ENCODE measurements around the gene ZCCHC17. TPM values are rescaled to one million over a fixed set of nuclear protein-coding genes. Genes with fewer than 3 reads are reported as not detected.

ZCCHC17 gene
- total and polyA plus RNA-seq, 2 donors, result 32.6 to 35.4 TPM

DNA sequence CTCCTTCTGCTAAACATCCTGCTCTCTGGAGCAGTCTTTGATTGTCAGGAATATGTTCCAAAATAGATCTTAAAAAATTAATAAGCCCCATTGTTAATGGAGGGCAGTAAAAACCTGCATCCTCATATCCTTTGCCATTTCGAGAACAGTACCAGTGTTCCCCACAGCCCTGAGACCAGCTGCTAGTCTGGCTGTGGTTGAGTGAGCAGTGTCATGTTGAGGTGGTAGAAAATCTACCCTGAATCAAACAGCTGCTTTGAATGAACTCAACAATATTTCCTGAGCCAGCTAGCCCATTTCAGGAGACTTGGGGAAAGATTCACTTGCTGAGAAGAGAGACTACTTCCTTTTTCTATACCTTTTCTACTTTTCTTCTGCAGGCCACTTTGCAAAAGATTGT lies 51.6 kb downstream of the ZCCHC17 start:
- WGBS, result 91% methylated on average over 1 of the region's 1 CpG
- peaks cover 14 to 18% of the 10 kb centered on the region in 2 donors for H3K36me3 ChIP-seq (ENCODE audit: control insufficient read depth in 2 of 2, insufficient read depth in 2 of 2, low read length in 1 of 2)

DNA sequence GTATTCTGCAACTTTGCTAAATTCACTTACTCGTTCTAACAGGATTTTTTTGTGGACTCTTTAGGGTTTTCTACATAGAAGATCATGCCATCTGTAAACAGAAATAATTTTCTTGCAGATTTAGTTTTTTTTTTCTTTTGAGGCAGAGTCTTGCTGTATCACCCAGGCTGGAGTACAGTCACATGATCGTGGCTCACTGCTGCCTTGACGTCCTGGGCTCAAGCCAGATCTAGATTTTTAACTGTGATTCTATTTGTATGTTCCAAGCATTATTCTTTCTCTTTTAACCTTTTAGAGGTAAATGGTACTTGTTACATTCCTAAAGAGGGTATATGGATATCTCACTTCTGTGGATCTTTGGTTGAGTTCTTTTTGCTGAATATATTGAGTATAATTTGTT lies 57.5 kb downstream of the ZCCHC17 start:
- DNase-seq (ENCODE audit: low read depth in 6 of 9, low spot score in 9 of 9), result no peak
- Histone ChIP-seq H3K27ac (ENCODE audit: low read depth in 1 of 2, low read length in 1 of 2) (no peak overlapping the region), H3K27me3 (ENCODE audit: control insufficient read depth in 2 of 2, insufficient read depth in 1 of 2, low read length in 1 of 2) (no peaks in the 10 kb centered on the region), H3K4me3 (ENCODE audit: low read length in 2 of 2) (no peak overlapping the region), H3K4me1 (ENCODE audit: control insufficient read depth in 2 of 2, insufficient read depth in 2 of 2, low read length in 2 of 2) (no peaks in the 10 kb centered on the region), H3K9me3 (ENCODE audit: control insufficient read depth in 2 of 2, insufficient read depth in 1 of 2, low read length in 1 of 2) (no peaks in the 10 kb centered on the region), H3K36me3 (ENCODE audit: control insufficient read depth in 2 of 2, insufficient read depth in 2 of 2, low read length in 1 of 2) (peaks cover 4 to 17% of the 10 kb centered on the region in 2 donors)
- WGBS, result 78% methylated on average over 3 of the region's 3 CpGs

More for the DNA sequence above, 51.6 kb downstream of the ZCCHC17 start:
- Histone ChIP-seq H3K27me3 (ENCODE audit: control insufficient read depth in 2 of 2, insufficient read depth in 1 of 2, low read length in 1 of 2) (no peaks in the 10 kb centered on the region), H3K27ac (ENCODE audit: low read depth in 1 of 2, low read length in 1 of 2) (no peak overlapping the region), H3K4me1 (ENCODE audit: control insufficient read depth in 2 of 2, insufficient read depth in 2 of 2, low read length in 2 of 2) (no peaks in the 10 kb centered on the region), H3K4me3 (ENCODE audit: low read length in 2 of 2) (no peak overlapping the region), H3K9me3 (ENCODE audit: control insufficient read depth in 2 of 2, insufficient read depth in 1 of 2, low read length in 1 of 2) (no peaks in the 10 kb centered on the region)
- no peak for DNase-seq (ENCODE audit: low read depth in 6 of 9, low spot score in 9 of 9)

DNA sequence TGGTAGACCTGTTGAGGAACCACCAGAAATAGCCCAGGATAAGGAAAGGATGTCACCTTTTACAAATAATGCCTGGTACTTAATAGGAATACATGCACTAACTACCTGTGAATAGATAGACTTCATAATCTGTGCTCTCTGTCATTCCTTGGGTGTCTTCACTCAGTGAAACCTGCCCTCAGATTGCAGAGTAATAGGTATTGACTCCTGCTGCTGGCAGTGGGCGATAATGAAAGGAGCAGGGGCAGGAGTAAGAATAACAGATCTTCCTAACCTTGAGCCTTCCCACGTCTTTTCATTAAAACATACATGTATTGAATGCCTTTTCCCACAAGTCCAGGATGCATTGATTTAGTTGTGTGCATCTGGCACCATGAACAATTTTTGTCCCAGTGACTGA lies 59.6 kb downstream of the ZCCHC17 start:
- over 99% methylated on average over 2 of the region's 2 CpGs for WGBS
- Histone ChIP-seq H3K4me1 (ENCODE audit: control insufficient read depth in 2 of 2, insufficient read depth in 2 of 2, low read length in 2 of 2) (no peaks in the 10 kb centered on the region), H3K4me3 (ENCODE audit: low read length in 2 of 2) (no peak overlapping the region), H3K27ac (ENCODE audit: low read depth in 1 of 2, low read length in 1 of 2) (no peak overlapping the region), H3K9me3 (ENCODE audit: control insufficient read depth in 2 of 2, insufficient read depth in 1 of 2, low read length in 1 of 2) (no peaks in the 10 kb centered on the region), H3K27me3 (ENCODE audit: control insufficient read depth in 2 of 2, insufficient read depth in 1 of 2, low read length in 1 of 2) (no peaks in the 10 kb centered on the region), H3K36me3 (ENCODE audit: control insufficient read depth in 2 of 2, insufficient read depth in 2 of 2, low read length in 1 of 2) (peaks cover 5 to 19% of the 10 kb centered on the region in 2 donors)
- DNase-seq (ENCODE audit: low read depth in 6 of 9, low spot score in 9 of 9), result no peak

DNA sequence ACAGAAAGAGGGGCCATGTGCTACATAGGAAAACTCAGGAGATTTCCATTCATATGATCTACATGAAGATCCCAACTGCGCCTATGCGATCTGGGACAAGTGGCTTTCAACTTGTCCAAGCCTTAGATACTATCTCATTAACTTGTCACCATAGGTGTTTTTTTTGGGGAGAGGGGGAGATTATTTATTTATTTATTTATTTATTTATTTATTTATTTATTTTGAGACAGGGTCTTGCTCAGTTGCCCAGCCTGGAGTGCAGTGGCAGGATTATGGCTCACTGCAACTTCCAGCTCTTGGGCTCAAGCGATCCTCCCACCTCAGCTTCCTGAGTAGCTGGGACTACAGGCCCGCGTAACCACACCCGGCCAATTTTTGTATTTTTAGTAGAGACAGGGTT lies 64.8 kb downstream of the ZCCHC17 start:
- Histone ChIP-seq H3K9me3 (ENCODE audit: control insufficient read depth in 2 of 2, insufficient read depth in 1 of 2, low read length in 1 of 2) (no peaks in the 10 kb centered on the region), H3K4me1 (ENCODE audit: control insufficient read depth in 2 of 2, insufficient read depth in 2 of 2, low read length in 2 of 2) (no peaks in the 10 kb centered on the region), H3K4me3 (ENCODE audit: low read length in 2 of 2) (no peak overlapping the region), H3K27ac (ENCODE audit: low read depth in 1 of 2, low read length in 1 of 2) (no peak overlapping the region), H3K36me3 (ENCODE audit: control insufficient read depth in 2 of 2, insufficient read depth in 2 of 2, low read length in 1 of 2) (peaks cover 25 to 28% of the 10 kb centered on the region in 2 donors), H3K27me3 (ENCODE audit: control insufficient read depth in 2 of 2, insufficient read depth in 1 of 2, low read length in 1 of 2) (no peaks in the 10 kb centered on the region)
- DNase-seq (ENCODE audit: low read depth in 6 of 9, low spot score in 9 of 9), result no peak
- WGBS, result 98% methylated on average over 6 of the region's 6 CpGs

DNA sequence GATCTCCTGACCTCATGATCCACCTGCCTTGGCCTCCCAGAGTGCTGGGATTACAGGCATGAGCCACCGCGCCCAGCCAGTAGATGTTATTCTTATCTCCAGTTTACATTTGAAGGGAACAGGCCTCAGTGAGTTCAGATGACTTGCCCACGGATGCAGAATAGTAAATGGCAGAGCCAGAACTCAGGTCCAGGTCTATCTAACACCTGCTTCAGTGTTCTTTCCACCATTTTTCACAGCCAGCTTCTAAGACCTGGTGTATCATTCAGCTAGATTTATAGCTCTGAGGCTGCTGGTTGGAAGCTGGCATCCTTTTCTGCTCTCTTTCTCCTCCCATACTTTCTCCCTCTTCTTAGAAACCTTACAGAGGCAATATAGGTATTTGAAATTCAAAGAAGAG lies 65.2 kb downstream of the ZCCHC17 start:
- H3K4me3 ChIP-seq (ENCODE audit: low read length in 2 of 2), result no peak overlapping the region
- no peak overlapping the region for H3K27ac ChIP-seq (ENCODE audit: low read depth in 1 of 2, low read length in 1 of 2)
- 97% methylated on average over 3 of the region's 3 CpGs for WGBS
- H3K27me3 ChIP-seq (ENCODE audit: control insufficient read depth in 2 of 2, insufficient read depth in 1 of 2, low read length in 1 of 2), result no peaks in the 10 kb centered on the region
- no peaks in the 10 kb centered on the region for H3K4me1 ChIP-seq (ENCODE audit: control insufficient read depth in 2 of 2, insufficient read depth in 2 of 2, low read length in 2 of 2)
- no peaks in the 10 kb centered on the region for H3K9me3 ChIP-seq (ENCODE audit: control insufficient read depth in 2 of 2, insufficient read depth in 1 of 2, low read length in 1 of 2)
- DNase-seq (ENCODE audit: low read depth in 6 of 9, low spot score in 9 of 9), result no peak
- peaks cover 28% of the 10 kb centered on the region in 2 donors for H3K36me3 ChIP-seq (ENCODE audit: control insufficient read depth in 2 of 2, insufficient read depth in 2 of 2, low read length in 1 of 2)

DNA sequence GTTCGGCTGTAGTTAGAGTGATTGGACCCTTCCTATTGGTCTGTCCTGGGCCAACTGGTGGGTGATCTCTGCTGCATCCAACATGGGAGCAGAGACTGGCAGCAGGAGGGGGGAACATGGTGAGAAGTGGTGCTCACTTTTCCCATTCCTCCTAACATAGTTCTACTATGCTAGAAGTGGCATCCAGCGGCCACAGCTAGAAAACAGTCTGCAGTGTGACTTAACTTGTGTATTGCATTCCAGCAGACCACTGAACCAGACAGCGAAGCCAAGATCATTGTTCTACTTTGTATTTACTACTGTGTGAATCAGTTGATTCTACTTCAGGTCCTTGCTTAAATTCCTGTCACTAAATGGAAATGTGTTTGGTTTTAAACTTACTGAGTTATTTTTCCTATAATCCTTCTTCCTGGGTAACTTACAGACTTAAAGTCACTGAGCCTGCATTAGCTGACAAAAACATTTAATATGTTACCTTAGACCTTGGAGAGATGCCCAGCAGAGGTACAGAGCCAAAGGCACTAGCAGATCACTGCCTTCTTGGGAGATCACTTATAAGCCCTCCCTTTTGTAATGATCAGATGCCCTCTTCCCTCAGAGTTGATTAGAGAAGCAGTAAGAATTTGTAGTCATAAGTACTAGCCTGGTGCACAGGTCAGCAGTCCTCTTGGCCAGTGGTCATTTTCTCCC lies 67.9 kb downstream of the ZCCHC17 start:
- peaks cover 25 to 30% of the 10 kb centered on the region in 2 donors for H3K36me3 ChIP-seq (ENCODE audit: control insufficient read depth in 2 of 2, insufficient read depth in 2 of 2, low read length in 1 of 2)
- DNase-seq (ENCODE audit: low read depth in 6 of 9, low spot score in 9 of 9), result no peak
- no peaks in the 10 kb centered on the region for H3K9me3 ChIP-seq (ENCODE audit: control insufficient read depth in 2 of 2, insufficient read depth in 1 of 2, low read length in 1 of 2)
- WGBS, result 95% methylated on average over 3 of the region's 3 CpGs
- H3K27ac ChIP-seq (ENCODE audit: low read depth in 1 of 2, low read length in 1 of 2), result no peak overlapping the region
- H3K4me3 ChIP-seq (ENCODE audit: low read length in 2 of 2), result no peak overlapping the region
- H3K4me1 ChIP-seq (ENCODE audit: control insufficient read depth in 2 of 2, insufficient read depth in 2 of 2, low read length in 2 of 2), result no peaks in the 10 kb centered on the region
- H3K27me3 ChIP-seq (ENCODE audit: control insufficient read depth in 2 of 2, insufficient read depth in 1 of 2, low read length in 1 of 2), result no peaks in the 10 kb centered on the region

DNA sequence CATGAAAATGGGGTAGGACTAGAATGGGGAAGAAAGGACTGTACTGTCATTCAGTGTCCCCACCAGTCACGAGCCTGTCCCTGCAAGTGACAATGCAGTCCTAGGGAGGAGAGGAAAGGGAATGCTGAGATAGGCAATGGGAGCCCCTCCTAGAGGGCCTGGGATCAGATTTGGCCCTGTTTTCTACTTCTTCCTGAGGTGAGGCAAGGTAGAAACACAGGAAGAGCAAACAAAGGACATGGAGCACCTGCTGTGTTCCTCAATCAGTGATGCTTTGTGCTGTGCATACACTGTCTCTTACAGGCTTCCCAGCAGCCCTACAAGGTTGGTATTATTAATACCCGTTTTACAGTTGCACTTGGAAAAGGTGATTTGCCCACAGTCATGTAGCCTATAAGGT lies 70.0 kb downstream of the ZCCHC17 start:
- WGBS, result 98% methylated on average over 2 of the region's 2 CpGs
- H3K27ac ChIP-seq (ENCODE audit: low read depth in 1 of 2, low read length in 1 of 2), result no peak overlapping the region
- H3K9me3 ChIP-seq (ENCODE audit: control insufficient read depth in 2 of 2, insufficient read depth in 1 of 2, low read length in 1 of 2), result no peaks in the 10 kb centered on the region
- no peak overlapping the region for H3K4me3 ChIP-seq (ENCODE audit: low read length in 2 of 2)
- no peak for DNase-seq (ENCODE audit: low read depth in 6 of 9, low spot score in 9 of 9)
- no peaks in the 10 kb centered on the region for H3K27me3 ChIP-seq (ENCODE audit: control insufficient read depth in 2 of 2, insufficient read depth in 1 of 2, low read length in 1 of 2)
- no peaks in the 10 kb centered on the region for H3K4me1 ChIP-seq (ENCODE audit: control insufficient read depth in 2 of 2, insufficient read depth in 2 of 2, low read length in 2 of 2)
- peaks cover 22 to 27% of the 10 kb centered on the region in 2 donors for H3K36me3 ChIP-seq (ENCODE audit: control insufficient read depth in 2 of 2, insufficient read depth in 2 of 2, low read length in 1 of 2)

DNA sequence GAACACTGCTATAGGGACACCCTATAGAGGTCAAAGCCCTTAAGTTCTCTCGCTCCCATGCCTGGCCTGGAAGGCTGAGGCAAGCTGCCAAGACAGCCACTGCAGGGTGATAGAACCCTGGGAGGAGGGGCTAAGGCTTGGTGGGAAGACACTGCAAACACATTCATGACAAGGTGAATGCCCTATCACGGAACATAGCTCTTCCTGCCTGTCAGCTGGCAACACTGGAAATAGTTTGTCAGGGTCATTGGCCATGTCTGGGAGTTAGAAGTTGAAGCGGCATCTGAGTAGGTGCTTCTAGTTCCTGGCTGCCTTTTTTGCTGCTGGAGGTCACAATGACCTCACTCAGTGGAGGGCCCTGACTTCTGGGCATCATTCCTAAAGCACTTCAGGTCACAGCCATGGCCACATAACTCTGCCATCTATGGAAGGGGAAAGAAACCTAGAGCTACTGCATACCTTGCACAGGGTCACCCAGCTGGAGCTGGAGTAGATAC lies 71.8 kb downstream of the ZCCHC17 start:
- Histone ChIP-seq H3K4me1 (ENCODE audit: control insufficient read depth in 2 of 2, insufficient read depth in 2 of 2, low read length in 2 of 2) (peaks cover 4 to 11% of the 10 kb centered on the region in 2 donors), H3K27me3 (ENCODE audit: control insufficient read depth in 2 of 2, insufficient read depth in 1 of 2, low read length in 1 of 2) (peaks cover 0 to 12% of the 10 kb centered on the region in 2 donors), H3K4me3 (ENCODE audit: low read length in 2 of 2) (no peak overlapping the region), H3K27ac (ENCODE audit: low read depth in 1 of 2, low read length in 1 of 2) (no peak overlapping the region), H3K9me3 (ENCODE audit: control insufficient read depth in 2 of 2, insufficient read depth in 1 of 2, low read length in 1 of 2) (no peaks in the 10 kb centered on the region), H3K36me3 (ENCODE audit: control insufficient read depth in 2 of 2, insufficient read depth in 2 of 2, low read length in 1 of 2) (peaks cover 22 to 27% of the 10 kb centered on the region in 2 donors)
- 95% methylated on average over 3 of the region's 3 CpGs for WGBS
- no peak for DNase-seq (ENCODE audit: low read depth in 6 of 9, low spot score in 9 of 9)

DNA sequence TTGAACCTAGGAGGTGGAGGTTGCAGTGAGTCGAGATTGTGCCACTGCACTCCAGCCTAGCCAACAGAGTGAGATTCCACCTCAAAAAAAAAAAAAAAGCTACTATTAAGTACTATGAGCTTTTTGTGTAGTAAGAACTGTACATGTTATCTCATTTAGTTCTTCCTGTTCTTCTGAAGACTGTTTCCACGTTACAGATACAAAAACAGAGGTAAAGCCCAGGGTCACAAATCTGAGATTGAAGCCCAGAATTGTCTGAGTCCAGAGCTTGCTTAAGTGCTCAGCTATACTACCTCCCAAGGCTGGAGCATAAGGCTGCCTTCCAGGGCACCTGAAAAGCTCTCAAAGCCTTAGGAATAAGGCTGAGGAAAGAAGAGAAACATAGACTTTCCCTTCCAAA lies 73.2 kb downstream of the ZCCHC17 start:
- peaks cover 0 to 15% of the 10 kb centered on the region in 2 donors for H3K27me3 ChIP-seq (ENCODE audit: control insufficient read depth in 2 of 2, insufficient read depth in 1 of 2, low read length in 1 of 2)
- peaks cover 4 to 14% of the 10 kb centered on the region in 2 donors for H3K4me1 ChIP-seq (ENCODE audit: control insufficient read depth in 2 of 2, insufficient read depth in 2 of 2, low read length in 2 of 2)

More for the DNA sequence above, 73.2 kb downstream of the ZCCHC17 start:
- H3K4me3 ChIP-seq (ENCODE audit: low read length in 2 of 2), result no peak overlapping the region
- H3K9me3 ChIP-seq (ENCODE audit: control insufficient read depth in 2 of 2, insufficient read depth in 1 of 2, low read length in 1 of 2), result no peaks in the 10 kb centered on the region
- no peak for DNase-seq (ENCODE audit: low read depth in 6 of 9, low spot score in 9 of 9)
- H3K27ac ChIP-seq (ENCODE audit: low read depth in 1 of 2, low read length in 1 of 2), result no peak overlapping the region
- WGBS, result 93% methylated on average over 2 of the region's 2 CpGs
- peaks cover 9 to 19% of the 10 kb centered on the region in 2 donors for H3K36me3 ChIP-seq (ENCODE audit: control insufficient read depth in 2 of 2, insufficient read depth in 2 of 2, low read length in 1 of 2)
